Esophagus squamous epithelium (tissue), 5 donors: Measurements from ENCODE around the gene DCD. TPM values are rescaled to one million over a fixed set of nuclear protein-coding genes. Genes with fewer than 3 reads are reported as not detected.

Experiments
- DNase-seq: peaks from one replicate; lab custom pipeline; 2025; lab: John Stamatoyannopoulos, UW
- H3K27ac ChIP-seq, 4 donors: fragments of 200-600 bp; sonication (generic); one replicate each; pipeline ENCODE4 v1.5.1; 2016 to 2019; ENCODE audit warnings: mild to moderate bottlenecking in 1 of 4
- H3K27me3 ChIP-seq, 4 donors: fragments of 200-600 bp; sonication (generic); 1 replicate in 3 of 4; 2 replicates in 1 of 4; pipeline versions ENCODE4 v1.5.1 to v1.6.0; 2017 to 2021; ENCODE audit warnings: antibody characterized with exemption in 1 of 4
- H3K36me3 ChIP-seq, 3 donors: fragments of 200-600 bp; sonication (generic); one replicate each; pipeline ENCODE4 v1.5.1; 2016 to 2019
- H3K4me1 ChIP-seq, 3 donors: fragments of 200-600 bp; sonication (generic); one replicate each; pipeline ENCODE4 v1.5.1; 2017 to 2019
- H3K4me3 ChIP-seq, 4 donors: fragments of 200-600 bp; sonication (generic); 1 replicate in 3 of 4; 2 replicates in 1 of 4; pipeline ENCODE4 v1.5.1; 2016 to 2019; ENCODE audit warnings: mild to moderate bottlenecking in 2 of 4, moderate library complexity in 1 of 4
- H3K9me3 ChIP-seq, 3 donors: fragments of 200-600 bp; sonication (generic); one replicate each; pipeline ENCODE4 v1.5.1; 2016 to 2019
- POLR2A ChIP-seq, 4 donors: fragments of 450-650 bp; IDR thresholded peaks; one replicate each; pipeline ENCODE4 v1.6.1; 2017; ENCODE audit warnings: antibody characterized with exemption in 4 of 4, mild to moderate bottlenecking in 4 of 4, moderate library complexity in 3 of 4
- WGBS, 2 donors: methylation state at CpG; one replicate each; pipeline ENCODE4 v1.1.5; 2018; 5-methylcytosine and 5-hydroxymethylcytosine counted together
- intact Hi-C: fragments of 100-400 bp; cut with DNase I; formaldehyde crosslinking; loops from one replicate; pipeline ENCODE4 v1.15.0; 2022
- total RNA-seq, 4 donors: library from RNA; depleted of rRNA; stranded (reverse); fragments of >200 nt; gene quantifications; one replicate each; pipeline ENCODE4 v1.1.0, GENCODE V29; 2016
- TF ChIP-seq, protein P1 (sequence below), 6 experiments: fragments of 450-650 bp in 4 of 6; fragments of 200-600 bp in 2 of 6; sonication (generic) in 2 of 6; IDR thresholded peaks; one replicate each; pipeline ENCODE4 v1.5.1; 2016 to 2019; ENCODE audit warnings: antibody characterized with exemption in 6 of 6, mild to moderate bottlenecking in 4 of 6, moderate library complexity in 4 of 6
- donor health status: DM: yes; HTN: yes; CAD: no.

Gene DCD
- total RNA-seq, 4 donors from 2014 or later: not detected

DNA sequence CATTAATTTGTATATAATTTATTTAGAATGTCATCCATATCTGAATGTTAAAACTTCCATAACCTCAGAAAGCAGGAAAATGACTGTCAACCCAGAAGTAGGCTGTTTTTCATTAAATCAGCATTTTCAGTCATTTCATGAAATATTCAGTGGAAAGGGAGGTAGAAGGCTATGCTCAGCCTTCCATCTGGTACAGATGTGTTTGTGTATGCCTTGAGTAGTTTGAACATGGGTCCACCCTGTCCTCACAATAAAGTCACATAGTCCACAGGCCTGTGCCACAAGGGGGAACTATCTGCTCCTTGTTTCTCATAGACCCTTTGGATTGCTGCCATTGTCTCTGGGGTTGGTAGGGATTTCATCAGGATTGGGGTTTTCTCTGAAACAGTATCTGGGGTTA lies 22.6 kb downstream of the DCD start:
- no peak for DNase-seq
- Histone ChIP-seq H3K9me3 (no peaks in the 10 kb centered on the region), H3K27ac (no peak overlapping the region), H3K4me1 (no peaks in the 10 kb centered on the region), H3K27me3 (peaks cover 0 to 47% (median 0%) of the 10 kb centered on the region in 4 donors), H3K36me3 (no peaks in the 10 kb centered on the region), H3K4me3 (no peak overlapping the region)
- intact Hi-C loops: no loop called here
- no peak for TF ChIP-seq POLR2A (IDR thresholded peaks at IDR 0.05)
- TF ChIP-seq, protein P1, sequence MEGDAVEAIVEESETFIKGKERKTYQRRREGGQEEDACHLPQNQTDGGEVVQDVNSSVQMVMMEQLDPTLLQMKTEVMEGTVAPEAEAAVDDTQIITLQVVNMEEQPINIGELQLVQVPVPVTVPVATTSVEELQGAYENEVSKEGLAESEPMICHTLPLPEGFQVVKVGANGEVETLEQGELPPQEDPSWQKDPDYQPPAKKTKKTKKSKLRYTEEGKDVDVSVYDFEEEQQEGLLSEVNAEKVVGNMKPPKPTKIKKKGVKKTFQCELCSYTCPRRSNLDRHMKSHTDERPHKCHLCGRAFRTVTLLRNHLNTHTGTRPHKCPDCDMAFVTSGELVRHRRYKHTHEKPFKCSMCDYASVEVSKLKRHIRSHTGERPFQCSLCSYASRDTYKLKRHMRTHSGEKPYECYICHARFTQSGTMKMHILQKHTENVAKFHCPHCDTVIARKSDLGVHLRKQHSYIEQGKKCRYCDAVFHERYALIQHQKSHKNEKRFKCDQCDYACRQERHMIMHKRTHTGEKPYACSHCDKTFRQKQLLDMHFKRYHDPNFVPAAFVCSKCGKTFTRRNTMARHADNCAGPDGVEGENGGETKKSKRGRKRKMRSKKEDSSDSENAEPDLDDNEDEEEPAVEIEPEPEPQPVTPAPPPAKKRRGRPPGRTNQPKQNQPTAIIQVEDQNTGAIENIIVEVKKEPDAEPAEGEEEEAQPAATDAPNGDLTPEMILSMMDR (IDR thresholded peaks at IDR 0.05): no peak

DNA sequence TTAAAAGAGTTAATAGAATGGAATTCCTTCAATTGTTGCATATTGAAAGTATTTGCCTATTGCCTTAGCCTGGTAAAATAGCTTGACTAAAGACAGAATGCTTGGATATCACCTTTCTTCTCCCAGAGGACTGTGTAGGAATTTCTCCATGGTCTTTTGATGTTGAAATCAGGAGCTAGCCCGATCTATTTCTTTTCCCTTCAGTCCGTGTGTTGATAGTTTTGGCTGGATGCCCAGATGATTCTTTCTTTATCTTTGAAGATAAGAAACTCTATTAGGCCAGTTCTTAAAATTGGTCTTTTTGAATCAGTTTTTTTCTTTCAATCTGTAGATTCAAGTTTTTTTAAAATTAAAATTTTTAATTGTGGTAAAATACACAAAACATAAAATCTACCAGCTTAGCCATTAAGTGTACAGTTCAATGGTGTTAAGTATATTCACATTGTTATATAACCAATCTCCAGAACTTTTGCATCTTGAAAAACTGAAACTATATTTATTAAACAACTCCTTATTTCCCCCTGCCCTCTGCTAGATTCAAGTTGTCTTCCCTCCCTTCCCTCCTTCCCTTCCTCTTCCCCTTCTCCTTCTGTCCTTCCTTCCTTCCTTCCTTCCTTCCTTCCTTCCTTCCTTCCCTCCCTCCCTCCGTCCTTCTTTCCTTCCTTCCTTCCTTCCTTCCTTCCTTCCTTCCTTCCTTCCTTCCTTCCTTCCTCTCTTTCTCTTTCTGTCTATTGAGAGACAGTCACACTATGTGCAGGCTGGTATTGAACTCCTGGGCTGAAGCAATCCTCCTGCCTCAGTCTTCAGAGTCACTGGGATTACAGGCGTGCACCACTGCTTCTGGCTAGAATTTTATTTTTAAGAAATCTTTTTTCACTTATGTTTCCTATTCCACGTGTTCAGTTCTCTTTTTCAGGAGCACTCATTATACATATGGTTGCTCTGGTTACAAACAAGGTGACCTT lies 23.6 kb downstream of the DCD start:
- Histone ChIP-seq H3K9me3 (no peaks in the 10 kb centered on the region), H3K27me3 (peaks cover 0 to 47% (median 0%) of the 10 kb centered on the region in 4 donors), H3K4me3 (no peak overlapping the region), H3K27ac (no peak overlapping the region), H3K4me1 (no peaks in the 10 kb centered on the region), H3K36me3 (no peaks in the 10 kb centered on the region)
- DNase-seq: no peak
- TF ChIP-seq POLR2A (IDR thresholded peaks at IDR 0.05): no peak
- TF ChIP-seq, protein P1 (IDR thresholded peaks at IDR 0.05): no peak
- intact Hi-C loops: no loop called here
- 41 to 44% methylated on average over 5 of the region's 5 CpGs for WGBS, 2 donors

- no peaks in the 10 kb centered on the region for H3K36me3 ChIP-seq
- H3K27ac ChIP-seq: no peak overlapping the region
- H3K4me1 ChIP-seq: no peaks in the 10 kb centered on the region
- no peaks in the 10 kb centered on the region for H3K9me3 ChIP-seq
- no peak for TF ChIP-seq POLR2A (IDR thresholded peaks at IDR 0.05)
- TF ChIP-seq, protein P1 (IDR thresholded peaks at IDR 0.05): peak in 1 of 6 experiments; percentile 14
- H3K27me3 ChIP-seq: peaks cover 0 to 39% (median 0%) of the 10 kb centered on the region in 4 donors
- intact Hi-C loops: no loop called here
- no peak overlapping the region for H3K4me3 ChIP-seq
- no peak for DNase-seq
Observed at GRCh38 chr12:54622463-54623183, 25.5 kb downstream of the DCD start.

DNA sequence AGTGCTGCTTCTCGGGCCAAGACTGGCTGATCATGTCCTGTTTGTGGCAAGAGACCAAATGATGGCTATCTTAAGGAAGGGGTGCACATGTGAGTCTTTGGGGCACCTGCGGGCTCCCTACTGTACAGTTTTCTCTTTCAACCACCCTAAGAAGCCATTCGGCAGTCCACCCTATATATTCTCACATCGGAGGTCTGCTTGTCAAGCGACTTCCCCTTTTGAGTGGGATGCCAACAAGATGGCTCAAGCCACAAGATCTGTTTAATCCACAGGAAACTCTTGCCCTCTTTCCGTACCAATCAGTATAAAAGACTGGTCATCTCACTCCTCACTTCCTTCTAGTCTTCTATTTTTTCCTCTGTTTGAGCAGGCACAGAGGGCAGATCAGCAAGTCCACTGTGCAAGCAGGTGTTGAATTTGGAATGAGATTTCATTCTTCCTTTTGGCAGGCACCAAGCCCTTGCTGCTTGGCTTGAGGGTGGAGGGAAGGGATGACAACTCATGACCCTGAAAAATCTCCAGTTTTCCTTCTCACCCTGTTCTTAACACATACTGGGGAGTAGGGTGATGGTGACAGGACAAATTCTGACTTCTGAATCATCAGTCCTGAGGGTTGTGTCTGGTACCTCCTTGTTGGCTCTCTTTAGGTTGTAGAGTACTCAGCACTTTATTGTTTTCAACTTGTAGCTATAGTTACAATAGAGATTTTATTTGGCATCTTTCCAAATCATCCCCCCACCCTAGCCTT lies 31.1 kb downstream of the DCD start:
- intact Hi-C loops: no loop called here
- no peak overlapping the region for H3K4me3 ChIP-seq
- no peaks in the 10 kb centered on the region for H3K36me3 ChIP-seq
- WGBS, 2 donors: 55 to 64% methylated on average over 6 of the region's 6 CpGs
- H3K9me3 ChIP-seq: no peaks in the 10 kb centered on the region
- no peak for TF ChIP-seq POLR2A (IDR thresholded peaks at IDR 0.05)
- TF ChIP-seq, protein P1 (IDR thresholded peaks at IDR 0.05): no peak
- H3K27ac ChIP-seq: no peak overlapping the region
- peaks cover 0 to 29% (median 0%) of the 10 kb centered on the region in 4 donors for H3K27me3 ChIP-seq
- H3K4me1 ChIP-seq: no peaks in the 10 kb centered on the region
- no peak for DNase-seq
